ENCODE data around the gene GLCE. TPM values are rescaled to one million over a fixed set of nuclear protein-coding genes. Genes with fewer than 3 reads are reported as not detected.

GLCE gene
- total and polyA plus RNA-seq, 9 of the 15 experiments (the other 6 are each of a cell fraction or from before 2014, with no cell fraction given) = 4.6 to 12.3 (median 10.6) TPM

GRCh38 chr15:69160141-69160993 lies at the start of gene GLCE (continued):
- TF ChIP-seq CUX1 (CRISPR knock-in tag; IDR thresholded peaks at IDR 0.05) (no peak), HNRNPK (IDR thresholded peaks at IDR 0.05; ENCODE audit: low read depth, low read length, poor library complexity, severe bottlenecking) (no peak), NCOA1 (IDR thresholded peaks at IDR 0.05; ENCODE audit: low read depth) (no peak), ZNF347 (CRISPR knock-in tag; IDR thresholded peaks at IDR 0.05; ENCODE audit: low read depth) (no peak), HDAC6 (IDR thresholded peaks at IDR 0.05; ENCODE audit: low read depth, low read length) (no peak), NCOA6 (IDR thresholded peaks at IDR 0.05) (no peak), BRD4 (IDR thresholded peaks at IDR 0.05) (no peak), BCLAF1 (IDR thresholded peaks at IDR 0.05; ENCODE audit: borderline replicate concordance in 1 of 2, control insufficient read depth in 1 of 2, low read depth in 2 of 2, low read length in 1 of 2) (no peak), ZNF407 (IDR thresholded peaks at IDR 0.05; ENCODE audit: low read depth) (peak; percentile 85), NELFE (IDR thresholded peaks at IDR 0.05; ENCODE audit: insufficient read depth, insufficient read length) (no peak)
